GM19372 (cell line): ENCODE results near the gene PPP1R12B.
"Not testable (repeated sequence)": the region's sequence is repeated elsewhere in the genome, so short reads cannot be mapped to it uniquely, and the experiment has no call there.

Experiments
- ATAC-seq: cut with Tn5 transposase; IDR thresholded peaks from one replicate; pipeline ENCODE4 v1.9.1; 2021; ENCODE audit warnings: mild to moderate bottlenecking, low read depth, moderate library complexity; ENCODE audit not compliant: unreplicated experiment

The PPP1R12B gene

DNA sequence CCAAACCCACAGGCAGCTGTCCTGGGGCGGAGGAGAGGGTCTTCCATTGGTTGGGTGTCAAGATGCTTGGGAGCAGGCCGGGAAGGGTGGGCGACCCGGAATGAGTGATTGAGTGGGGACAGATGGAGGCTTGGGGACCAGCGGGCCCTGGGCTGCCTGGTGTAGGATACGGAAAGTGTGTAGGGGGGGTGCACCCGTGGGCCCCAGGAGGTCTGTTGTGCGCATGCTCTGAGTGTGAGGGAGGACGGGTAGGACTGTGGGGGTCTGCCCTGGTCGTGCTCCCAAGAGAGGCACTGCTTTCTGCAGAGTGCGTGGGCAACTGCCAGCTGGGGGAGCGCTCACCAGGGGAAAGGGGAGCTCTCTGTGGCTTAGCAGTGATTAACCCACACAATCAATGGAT is 275.0 kb downstream of the PPP1R12B start:
- not testable (repeated sequence) for ATAC-seq

DNA sequence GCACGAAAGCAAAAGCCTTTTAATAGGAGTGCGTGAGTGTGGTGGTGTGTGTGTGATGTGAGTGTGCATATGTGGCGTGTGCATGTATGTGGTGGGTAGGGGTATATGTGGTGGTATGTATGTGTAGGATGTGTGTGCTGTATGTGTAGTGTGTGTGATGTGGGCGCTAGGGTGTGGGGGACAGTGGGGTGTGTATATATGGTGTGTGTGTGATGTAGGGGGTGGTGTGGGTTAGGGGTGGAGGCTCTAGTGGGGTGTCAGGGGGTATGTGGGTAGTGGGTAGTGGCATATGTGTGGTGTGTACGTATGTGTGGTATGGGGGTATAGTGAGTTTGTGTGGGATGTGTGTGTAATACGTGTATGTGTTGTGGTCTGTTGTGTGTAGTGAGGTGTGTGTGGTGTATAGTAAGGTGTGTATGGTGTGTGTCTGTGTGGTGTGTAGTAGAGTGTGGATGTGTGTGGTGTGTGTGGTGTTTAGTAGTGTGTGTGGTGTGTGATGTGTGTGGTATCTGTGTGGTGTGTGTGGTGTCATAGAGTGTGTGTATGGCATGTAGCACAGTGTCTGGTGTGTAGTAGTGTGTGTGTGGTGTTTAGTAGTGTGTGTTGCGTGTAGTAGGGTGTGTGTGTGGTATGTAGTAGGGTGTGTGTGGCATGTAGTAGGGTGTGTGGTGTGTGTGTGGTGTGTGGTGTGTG is 275.7 kb downstream of the PPP1R12B start:
- no peak for ATAC-seq

DNA sequence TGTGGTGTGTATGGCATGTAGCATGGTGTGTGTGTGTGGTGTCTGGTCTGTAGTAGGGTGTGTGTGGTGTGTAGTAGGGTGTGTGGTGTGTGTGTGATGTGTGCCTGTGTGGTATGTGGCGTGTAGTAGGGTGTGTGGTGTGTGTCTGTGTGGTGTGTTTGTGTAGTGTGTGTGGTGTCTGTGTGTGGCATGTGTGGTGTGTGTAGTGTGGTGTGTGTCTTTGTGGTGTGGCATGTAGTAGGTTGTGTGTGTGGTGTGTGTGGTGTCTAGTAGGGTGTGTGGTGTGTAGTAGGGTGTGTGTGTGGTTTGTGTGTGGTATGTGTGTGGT is 276.2 kb downstream of the PPP1R12B start:
- ATAC-seq = no peak

DNA sequence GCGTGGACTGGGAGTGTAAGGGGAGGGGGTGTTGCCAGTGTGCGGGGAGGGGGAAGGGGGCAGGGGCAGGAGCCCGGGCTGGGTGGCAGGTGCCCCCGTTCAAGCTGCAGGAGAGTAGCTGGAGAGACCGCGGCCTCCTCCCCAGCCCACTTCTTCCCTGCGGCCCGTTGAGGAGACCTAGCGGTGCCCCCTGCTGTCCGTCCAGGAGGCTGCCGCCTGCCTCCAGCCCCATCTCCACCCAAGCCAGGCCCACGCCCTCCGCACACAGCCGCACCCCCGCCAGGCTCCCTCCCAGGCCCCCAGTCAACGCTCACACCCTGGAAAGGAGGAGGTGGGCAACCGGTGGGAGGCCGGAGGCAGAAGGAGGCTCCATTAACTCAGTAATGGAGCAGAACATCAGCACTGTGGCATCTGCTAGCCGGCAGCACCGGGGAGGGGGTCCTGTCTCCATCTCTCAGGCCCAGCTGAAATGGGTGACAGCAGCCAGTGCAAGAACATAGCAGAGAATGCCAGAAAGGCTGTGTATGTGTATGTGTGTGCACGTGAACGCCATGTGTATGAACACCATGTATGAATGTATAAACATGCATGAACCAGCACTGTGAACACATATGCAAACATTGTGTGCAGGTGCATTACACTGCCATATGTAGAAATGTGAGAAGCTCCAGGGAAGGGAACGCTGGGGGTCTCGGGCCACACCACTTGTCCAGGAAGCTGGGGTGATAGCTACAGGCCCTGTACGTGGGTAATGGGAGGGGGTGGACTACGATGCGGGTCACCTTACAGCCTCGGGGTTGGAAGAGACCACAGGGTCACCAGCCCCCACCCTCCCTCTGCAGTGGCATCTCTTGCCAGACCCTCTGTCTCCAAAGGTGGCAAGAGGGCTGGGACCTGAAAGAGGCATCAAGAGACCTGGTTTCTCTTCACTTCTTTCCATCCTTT is 277.2 kb downstream of the PPP1R12B start:
- no peak for ATAC-seq

DNA sequence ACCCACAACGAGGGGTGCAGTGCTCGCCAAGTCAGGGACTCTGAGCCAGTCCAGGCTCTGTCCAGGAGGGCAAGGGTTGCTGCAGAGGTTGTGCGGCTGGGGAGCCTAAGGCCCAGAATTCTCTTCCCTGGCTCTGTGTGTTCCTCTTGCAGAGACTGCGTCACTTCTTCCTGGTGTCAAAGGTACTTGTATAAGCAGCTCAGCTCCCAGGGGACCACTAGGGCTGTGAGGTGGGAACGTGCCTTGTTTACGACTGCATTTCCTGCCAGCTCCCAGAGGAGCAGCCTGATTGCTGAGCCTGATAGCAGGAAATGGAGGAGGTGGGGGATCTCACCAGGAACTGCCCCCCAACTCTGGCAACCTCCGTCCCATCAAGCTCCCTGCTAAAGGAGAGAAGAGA is 278.5 kb downstream of the PPP1R12B start:
- ATAC-seq = not testable (repeated sequence)

DNA sequence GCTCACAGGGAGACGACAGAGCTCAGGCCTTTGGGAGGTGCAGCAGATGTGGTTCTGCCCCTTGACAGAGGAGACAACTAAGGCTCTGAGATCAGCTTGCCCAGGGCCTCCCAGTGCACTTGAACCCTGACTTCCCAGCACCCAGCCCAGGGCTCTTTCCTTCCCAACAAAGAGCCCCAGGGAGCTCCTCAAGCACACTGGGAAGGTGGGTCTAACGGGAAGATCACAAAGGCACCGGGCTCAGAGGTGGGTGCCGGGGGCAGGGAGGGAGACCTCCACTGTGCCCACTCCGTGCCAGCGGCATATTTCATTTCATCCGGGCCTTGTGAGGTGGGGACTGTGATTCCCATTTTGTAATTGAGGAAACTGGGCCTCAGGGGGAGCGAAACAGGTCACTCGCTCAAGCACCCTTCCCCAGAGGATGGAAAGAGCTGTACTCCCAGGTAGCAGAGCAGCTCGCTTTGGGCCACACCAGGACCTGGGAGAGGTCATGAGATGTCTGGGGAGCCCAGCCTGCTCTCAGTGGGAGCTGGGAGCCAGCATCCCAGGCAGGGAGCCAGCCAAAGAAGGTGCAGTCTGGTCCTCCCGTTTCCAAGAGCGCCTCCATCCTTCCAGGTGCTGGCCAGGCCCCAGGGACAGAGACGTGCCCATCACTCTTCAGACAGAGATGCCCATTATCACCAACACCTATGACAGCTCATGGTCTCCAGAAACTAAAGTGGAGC is 279.5 kb downstream of the PPP1R12B start:
- ATAC-seq = no peak

DNA sequence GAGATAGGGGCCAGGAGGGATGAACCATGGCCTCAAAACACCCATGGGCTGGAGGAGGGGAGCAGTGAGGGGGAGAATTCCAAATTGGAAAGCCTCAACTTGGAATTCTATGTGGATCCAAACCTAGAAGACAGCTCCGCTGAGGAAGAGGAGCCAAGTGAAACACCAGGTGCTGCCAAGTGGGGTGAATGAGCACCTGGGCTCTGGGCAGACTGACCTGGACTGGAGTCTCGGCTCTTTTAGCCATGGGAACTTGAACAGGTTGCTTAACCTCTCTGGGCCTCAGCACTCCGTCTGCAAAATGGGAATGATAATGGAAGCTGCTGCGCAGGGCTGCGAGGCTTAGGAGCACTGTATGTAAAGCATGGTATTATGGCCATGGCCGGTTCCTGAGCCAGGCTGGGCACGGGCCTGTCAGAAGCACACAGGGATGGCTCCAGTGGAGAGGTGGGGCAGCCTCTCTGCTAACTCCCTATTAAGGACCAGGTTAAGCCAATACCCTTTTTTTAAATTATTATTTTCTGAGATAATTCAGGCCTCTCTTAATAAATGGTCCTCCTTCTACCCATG is 280.2 kb downstream of the PPP1R12B start:
- no peak for ATAC-seq

DNA sequence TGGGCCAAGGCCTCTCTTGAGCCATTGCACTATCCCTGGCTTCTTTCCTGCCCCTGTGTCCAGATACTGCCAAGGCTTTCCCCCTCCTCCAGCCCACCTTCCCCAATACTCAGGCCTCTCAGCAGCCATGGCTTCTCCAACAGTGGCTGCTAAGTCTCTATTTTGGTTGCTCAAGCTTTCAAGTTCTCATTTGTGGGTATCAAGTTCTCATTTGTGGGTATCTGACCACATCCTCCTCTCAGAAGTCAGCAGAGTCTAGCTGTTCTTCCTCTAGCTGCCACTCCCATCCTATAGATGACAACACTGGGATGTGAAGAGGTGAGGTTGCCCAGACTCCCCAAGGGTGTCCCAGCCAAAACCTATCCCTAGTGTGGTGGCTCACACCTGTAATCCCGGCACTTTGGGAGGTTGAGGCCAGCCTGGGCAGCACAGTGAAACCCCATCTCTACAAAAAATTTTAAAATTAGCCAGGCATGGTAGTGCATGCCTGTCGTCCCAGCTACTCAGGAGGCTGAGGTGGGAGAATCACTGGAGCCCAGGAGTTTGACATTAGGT is 280.8 kb downstream of the PPP1R12B start:
- ATAC-seq = peak; percentile 76

DNA sequence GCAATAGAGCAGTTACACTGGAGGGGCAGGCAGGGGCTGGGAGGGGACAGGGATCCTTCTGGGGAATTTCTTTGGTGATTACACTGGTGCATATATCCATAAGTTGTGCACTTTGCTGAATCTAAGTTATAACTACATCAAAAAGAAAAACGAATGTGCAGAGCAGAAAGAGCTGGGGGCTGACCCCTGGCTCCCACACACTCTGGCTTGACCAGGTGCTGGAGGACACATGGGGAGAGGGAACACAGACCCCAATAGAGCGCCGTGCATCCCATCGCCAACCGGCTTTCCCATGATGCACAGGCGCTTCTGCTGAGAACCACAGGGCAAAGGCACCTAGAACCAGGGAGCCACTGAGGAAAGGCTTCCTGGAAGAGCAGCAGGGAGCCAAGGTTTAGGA is 281.6 kb downstream of the PPP1R12B start:
- not testable (repeated sequence) for ATAC-seq

DNA sequence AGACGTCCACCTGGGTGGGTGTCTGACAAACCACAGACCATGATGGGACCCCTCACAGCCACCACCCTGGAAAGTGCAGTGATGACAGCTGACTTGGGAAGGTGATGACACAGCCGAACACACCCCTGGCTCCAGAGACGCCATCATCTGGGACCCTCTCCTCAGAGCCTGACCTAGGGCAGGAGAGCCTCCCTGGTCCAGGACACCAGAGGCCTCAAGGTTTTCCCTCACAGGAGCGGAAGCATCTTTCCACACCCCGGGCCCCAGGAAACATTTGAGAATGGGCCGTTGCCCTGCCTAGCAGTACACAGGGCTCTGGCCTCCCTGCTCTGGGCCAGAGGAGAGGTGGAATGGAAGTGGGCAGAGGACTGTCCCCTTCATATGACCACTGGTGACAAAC is 282.0 kb downstream of the PPP1R12B start:
- no peak for ATAC-seq

DNA sequence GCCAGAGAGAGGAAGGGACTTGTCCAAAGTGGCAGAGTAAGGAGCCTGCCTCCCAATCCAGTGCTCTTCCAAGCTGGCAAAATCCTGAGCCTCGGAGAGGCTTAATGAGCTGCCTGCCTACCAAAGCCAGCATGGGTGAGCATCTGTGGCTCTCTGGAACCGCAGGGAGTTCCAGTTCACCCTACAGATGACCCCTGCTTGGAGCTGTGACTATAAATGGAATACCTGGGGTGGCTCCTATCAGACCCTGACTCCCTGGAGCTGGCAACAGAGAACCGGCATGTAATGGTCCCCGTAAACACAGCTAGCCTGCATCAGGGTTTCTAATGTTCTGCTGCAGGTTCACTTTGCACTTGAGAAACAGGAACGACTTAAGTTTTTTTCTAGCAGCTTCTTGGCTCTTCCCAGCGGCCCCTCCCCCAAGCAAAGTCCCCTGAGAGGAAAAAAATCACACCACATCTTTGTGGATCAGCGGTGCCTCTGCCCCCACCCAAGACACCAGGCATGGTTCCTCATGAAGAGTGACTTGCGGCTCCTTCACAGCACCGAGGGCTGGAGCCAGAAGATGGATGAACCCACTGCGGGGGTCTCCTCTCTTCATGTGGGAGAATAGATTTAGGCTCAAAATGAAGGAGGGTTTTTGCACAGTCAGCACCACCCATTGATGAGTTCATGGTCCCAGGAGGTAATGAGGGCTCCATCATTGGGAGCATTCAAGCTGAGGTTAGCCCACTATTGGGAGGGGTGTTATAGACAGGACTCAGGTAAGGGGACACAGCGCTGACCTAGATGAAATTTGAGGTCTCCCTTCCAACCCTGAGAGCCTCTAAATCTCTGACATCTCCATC is 282.8 kb downstream of the PPP1R12B start:
- ATAC-seq = no peak

DNA sequence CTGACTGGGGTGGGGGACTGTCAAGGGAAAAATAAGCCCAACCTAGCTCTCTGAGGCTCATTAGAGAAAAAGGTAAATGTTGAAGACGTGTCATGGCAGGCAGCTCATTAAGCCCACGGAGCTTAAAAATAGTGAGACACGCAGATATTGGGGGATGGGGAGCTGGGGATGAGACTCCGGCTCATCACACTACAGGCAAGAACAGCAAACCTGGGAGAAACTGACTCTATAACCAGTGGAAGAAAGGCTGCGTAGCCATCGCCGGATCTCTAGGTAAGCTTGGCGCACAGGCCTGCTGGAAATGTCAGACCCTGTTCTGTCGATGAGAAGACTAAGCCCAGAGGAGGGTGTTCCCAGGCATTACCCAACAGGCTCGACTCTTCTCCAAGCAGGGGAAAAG is 283.7 kb downstream of the PPP1R12B start:
- ATAC-seq = no peak

DNA sequence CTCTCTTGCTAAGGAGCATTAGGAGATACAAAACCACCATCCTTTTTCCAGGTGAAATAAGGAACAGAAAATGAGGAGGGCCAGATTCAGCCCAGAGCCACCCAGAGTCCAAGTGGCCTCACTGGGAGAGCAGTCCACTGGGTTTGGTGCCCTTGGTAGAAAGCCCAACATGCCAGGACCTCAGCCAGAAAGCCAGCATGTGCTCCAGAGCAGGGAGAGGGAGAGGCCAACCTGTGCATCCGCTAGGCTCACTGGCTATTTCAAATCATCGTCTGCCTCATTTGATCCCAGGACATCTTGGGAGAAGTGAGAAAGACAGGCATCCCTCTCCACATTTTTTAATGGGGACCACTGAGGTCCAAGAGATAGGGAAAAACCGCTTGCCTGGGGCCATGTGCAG is 287.7 kb downstream of the PPP1R12B start:
- not testable (repeated sequence) for ATAC-seq

DNA sequence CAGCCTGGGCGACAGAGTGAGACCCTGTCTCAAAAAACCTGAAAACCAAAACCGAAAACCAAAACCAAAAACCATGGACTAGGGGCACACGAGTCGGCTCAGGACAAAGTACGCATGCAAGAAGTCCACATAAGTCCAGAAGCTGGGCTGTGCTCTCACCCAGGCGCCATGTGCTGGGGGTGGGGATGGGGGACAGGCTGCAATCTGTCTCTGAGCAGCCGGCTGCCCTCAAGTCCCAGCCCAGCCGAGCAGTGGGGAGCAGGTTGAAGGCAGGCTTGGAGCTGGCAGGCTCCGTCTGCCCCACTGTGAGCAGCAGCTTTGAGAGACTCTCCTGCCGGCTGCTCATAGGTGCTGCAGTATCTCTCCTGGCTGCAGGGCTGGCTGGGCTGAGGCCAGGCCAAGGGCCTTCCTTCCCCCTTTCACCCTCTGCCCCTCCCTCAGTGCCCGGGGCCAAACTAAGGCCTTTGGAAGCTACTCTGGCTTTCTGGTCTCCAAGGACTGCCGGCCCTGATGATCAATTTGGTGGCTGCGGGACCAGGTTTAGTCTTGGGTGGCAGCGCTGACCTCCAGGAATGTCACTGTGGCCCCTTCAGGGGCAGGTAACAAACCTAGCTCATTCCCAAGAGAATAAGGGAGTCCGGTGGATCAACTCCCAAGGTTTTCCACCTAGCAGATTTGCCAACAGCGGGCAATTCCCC is 289.0 kb downstream of the PPP1R12B start:
- not testable (repeated sequence) for ATAC-seq

DNA sequence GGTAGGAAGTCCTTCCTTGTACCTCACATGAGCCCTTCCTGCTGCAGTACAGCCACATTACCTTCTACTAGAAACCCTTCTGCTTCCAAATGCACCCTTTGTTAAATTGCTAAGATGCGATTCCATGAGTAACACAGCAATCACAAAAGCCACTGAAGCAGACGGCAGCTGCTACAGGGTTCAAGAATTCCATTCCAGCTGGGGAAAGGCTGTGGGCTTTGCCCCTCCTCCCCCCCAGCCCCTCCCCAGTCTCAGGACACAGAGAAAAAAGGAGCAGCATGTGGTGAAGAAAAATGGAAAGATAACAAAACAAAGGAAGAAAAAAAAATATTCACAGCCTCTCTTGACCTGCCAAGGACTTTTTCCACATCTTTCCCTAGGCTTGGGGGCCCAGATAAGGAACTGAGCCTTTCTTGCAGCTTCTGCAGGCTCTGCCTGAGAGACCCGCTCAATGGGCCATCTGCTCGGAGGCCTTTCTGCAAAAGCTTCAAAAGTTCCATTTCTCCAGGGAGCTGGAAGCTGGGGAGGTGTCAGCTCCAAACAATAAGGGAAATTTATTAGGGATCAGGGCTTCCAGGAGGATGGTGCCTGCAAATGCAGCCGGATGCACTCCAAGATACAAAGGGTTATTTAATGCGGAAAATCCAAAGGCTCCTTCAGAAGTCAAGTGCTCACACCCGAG is 289.7 kb downstream of the PPP1R12B start:
- ATAC-seq = no peak

DNA sequence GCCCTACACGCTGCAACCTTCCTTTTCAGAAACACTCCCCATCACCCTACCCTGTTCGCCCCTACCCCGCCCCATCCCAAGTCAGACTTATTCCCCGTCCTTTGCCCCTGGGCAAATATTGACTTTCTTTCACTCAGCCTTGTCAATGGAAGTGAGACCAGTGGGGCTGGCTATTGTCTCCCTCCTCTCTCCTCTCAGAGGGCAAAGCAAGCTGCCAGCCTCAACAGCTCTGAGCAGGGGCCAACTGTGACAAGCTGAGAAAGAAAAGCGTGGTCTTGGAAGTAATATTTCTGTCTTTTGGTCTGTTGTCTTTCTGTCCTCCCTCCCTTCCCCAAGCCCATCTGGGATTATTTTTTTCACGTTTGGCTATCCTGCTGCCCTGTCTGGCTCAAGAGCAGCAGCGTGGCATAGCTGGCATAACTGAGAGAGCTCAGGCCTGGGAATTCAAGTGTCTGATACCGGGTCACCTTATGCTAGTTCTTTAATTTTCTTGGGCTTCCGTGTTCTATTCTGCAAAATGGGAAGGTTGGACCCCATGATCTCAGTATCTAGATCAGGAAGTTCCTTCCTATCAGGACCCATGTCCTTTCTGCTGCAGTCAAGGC is 290.3 kb downstream of the PPP1R12B start:
- ATAC-seq = not testable (repeated sequence)

DNA sequence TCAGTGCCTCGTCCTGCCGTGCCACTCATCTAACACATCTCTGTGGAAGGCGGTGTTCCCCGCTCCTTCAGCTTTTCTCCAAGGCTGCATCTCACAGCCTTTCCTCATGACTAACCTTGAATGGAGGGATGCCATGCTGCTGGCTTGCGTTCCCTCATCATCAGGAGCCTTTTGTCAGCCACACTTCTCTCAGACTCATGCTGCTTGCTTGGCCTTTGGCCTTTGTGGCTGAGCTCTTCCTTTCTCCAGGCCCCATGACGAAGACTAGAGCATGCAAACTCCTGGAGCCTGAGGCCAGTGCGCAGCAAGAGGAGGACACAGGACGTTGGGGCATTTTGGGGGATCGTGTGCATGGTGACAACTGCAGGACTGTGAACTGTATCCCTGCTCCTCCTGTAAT is 291.0 kb downstream of the PPP1R12B start:
- no peak for ATAC-seq

DNA sequence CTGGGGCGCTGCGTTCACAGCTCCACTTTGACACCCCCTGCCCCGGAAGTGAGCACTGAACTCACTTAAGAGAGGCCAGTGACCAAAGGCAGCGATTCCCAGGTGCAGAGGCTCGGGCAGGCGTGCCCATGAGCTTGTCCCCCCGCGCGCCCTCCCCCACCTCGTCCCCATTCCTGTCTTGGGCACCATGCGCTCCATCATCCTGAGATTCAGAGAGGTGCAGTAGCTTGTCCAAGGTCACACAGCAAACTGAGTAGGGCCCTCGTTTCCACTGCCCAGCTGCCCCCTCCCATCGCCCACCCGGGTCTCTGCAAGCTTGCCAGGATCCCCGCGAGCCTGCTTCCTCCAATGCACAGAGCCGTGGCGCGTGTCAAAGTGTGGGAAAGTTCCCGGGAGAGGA is 293.7 kb downstream of the PPP1R12B start:
- ATAC-seq = no peak
